Left lung (tissue), 10 donors: ENCODE measurements around the gene UBE2M. TPM values are rescaled to one million over a fixed set of nuclear protein-coding genes. Genes with fewer than 3 reads are reported as not detected.
"Not testable (repeated sequence)": the region's sequence is repeated elsewhere in the genome, so short reads cannot be mapped to it uniquely, and the experiment has no call there.

Experiments
- ATAC-seq: fragments of 200-7000 bp; cut with Tn5 transposase; one replicate; pipeline ENCODE4 v1.9.1; 2020; ENCODE audit warnings: moderate library complexity
- DNase-seq, 4 donors: peaks; one replicate each; pipeline ENCODE4 v3.0.0-alpha.2; 2013 to 2020
- H3K27ac ChIP-seq, 2 donors: fragments of 200-600 bp; sonication (generic) in 1 of 2; one replicate each; pipeline versions ENCODE4 v1.5.0 to v1.8.0; 2020 to 2021
- H3K27me3 ChIP-seq, 2 donors: fragments of 200-600 bp; sonication (generic) in 1 of 2; one replicate each; pipeline versions ENCODE4 v1.5.0 to v1.8.0; 2020 to 2021
- H3K36me3 ChIP-seq, 2 donors: fragments of 200-600 bp; sonication (generic) in 1 of 2; one replicate each; pipeline versions ENCODE4 v1.5.0 to v1.8.0; 2020 to 2021
- H3K4me1 ChIP-seq, 2 donors: fragments of 200-600 bp; one replicate each; pipeline ENCODE4 v1.8.0; 2021
- H3K4me3 ChIP-seq, 2 donors: fragments of 200-600 bp; sonication (generic) in 1 of 2; one replicate each; pipeline versions ENCODE4 v1.5.0 to v1.8.0; 2020 to 2021; ENCODE audit warnings: mild to moderate bottlenecking in 1 of 2
- H3K9me3 ChIP-seq, 2 donors: fragments of 200-600 bp; sonication (generic) in 1 of 2; one replicate each; pipeline versions ENCODE4 v1.5.0 to v1.8.0; 2020 to 2021
- CTCF ChIP-seq, 2 donors: fragments of 200-600 bp; sonication (generic) in 1 of 2; IDR thresholded peaks; one replicate each; pipeline versions ENCODE4 v1.5.0 to v1.8.0; 2021; ENCODE audit warnings: antibody characterized with exemption in 2 of 2
- intact Hi-C, 2 donors: fragments of 100-400 bp; cut with DNase I; formaldehyde crosslinking; loops; one replicate each; pipeline versions ENCODE4 v1.11.2 to v1.14.2; 2022
- polyA plus RNA-seq, 6 donors: library from polyadenylated mRNA; unstranded; fragments of 120-200 nt; gene quantifications; one replicate each; pipeline ENCODE4 v1.2.1, GENCODE V29; 2013; ENCODE audit not compliant: insufficient read length in 6 of 6
- total RNA-seq, 2 donors: library from RNA; stranded (reverse); fragmentation: NEBNext Ultra II Directional; extraction: Animal tissue kit (Norgen Biotek cat#: 25700); gene quantifications; one replicate each; pipeline ENCODE4 v1.2.1, GENCODE V29; 2021
- donor health status: DM: no; HTN: yes; CAD: no.
- donor health status: DM: no; HTN: no; CAD: no.

UBE2M gene
- total and polyA plus RNA-seq, 8 donors, result 54.9 to 85.9 (median 74.0) TPM

DNA sequence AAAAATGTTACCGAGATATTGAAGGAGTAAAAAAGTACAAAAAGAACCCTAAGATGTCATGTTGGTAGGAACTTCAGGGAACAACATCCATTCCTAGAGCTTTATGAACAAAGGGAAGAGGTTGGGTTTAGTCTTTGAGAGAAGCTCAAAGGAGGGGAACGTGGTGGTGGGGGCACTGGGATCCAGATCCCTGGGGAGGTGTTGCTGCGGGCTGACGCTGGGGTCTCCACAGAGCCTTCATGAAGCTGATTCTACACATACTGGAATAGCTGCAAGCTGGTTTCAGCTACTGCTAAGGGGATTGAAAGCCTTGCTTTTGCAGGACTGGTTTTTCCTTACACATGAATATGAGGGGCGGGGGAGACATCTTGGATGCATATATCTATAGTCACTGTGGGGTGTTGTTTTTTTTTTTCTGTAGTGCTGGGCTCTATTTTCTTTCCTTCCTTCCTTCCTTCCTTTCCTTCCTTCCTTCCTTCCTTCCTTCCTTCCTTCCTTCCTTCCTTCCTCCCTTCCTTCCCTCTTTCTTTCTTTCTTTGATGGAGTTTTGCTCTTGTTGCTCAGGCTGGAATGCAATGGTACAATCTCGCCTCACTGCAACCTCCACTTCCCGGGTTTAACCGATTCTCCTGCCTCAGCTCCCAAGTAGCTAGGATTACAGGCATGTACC, 21.2 kb upstream of the UBE2M start:
- intact Hi-C loops, result no loop called here
- DNase-seq, result no peak
- Histone ChIP-seq H3K27ac (no peak overlapping the region), H3K27me3 (no peaks in the 10 kb centered on the region), H3K36me3 (peaks cover 0 to 28% of the 10 kb centered on the region in 2 donors), H3K4me3 (no peak overlapping the region), H3K4me1 (peaks cover 0 to 26% of the 10 kb centered on the region in 2 donors), H3K9me3 (no peaks in the 10 kb centered on the region)
- no peak for TF ChIP-seq CTCF (IDR thresholded peaks at IDR 0.05)
- no peak for ATAC-seq

GRCh38 chr19:58578012-58578925, 19.9 kb upstream of the UBE2M start:
- DNase-seq, result peak in 1 of 4 donors; percentile 44

DNA sequence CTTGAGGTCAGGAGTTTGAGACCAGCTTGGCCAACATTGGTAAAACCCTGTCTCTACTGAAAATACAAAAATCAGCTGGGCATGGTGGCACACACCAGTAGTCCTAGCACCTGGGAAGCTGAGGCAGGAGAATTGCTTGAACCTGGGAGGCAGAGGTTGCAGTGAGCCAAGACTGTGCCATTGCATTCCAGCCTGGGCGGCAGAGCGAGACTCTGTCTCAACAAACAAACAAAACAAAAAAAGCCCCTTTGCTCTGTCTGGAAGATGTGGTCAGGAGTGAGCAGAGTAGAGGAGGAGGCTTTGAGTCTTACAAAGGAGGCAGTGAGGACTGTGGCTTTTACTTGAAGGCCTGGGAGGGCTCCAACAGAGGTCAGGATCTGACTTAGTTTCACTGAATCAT, 19.2 kb upstream of the UBE2M start:
- DNase-seq, H3K27ac ChIP-seq, H3K4me3 ChIP-seq, H3K9me3 ChIP-seq, ATAC-seq, intact Hi-C loops, H3K27me3 ChIP-seq: not testable (repeated sequence)
- Histone ChIP-seq H3K36me3 (peaks cover 0 to 13% of the 10 kb centered on the region in 2 donors), H3K4me1 (peaks cover 9 to 38% of the 10 kb centered on the region in 2 donors)

More at GRCh38 chr19:58578012-58578925, 19.9 kb upstream of the UBE2M start:
- H3K4me3 ChIP-seq, result no peak overlapping the region
- no peak for ATAC-seq
- TF ChIP-seq CTCF (IDR thresholded peaks at IDR 0.05), result no peak
- no peak overlapping the region for H3K27ac ChIP-seq
- peaks cover 9 to 37% of the 10 kb centered on the region in 2 donors for H3K4me1 ChIP-seq
- H3K27me3 ChIP-seq, result no peaks in the 10 kb centered on the region
- H3K9me3 ChIP-seq, result no peaks in the 10 kb centered on the region
- peaks cover 0 to 20% of the 10 kb centered on the region in 2 donors for H3K36me3 ChIP-seq
- intact Hi-C loops, result no loop called here

GRCh38 chr19:58575183-58576041, 17.0 kb upstream of the UBE2M start:
- peaks cover 9 to 43% of the 10 kb centered on the region in 2 donors for H3K4me1 ChIP-seq

More at GRCh38 chr19:58575183-58576041, 17.0 kb upstream of the UBE2M start:
- Histone ChIP-seq H3K9me3 (no peaks in the 10 kb centered on the region), H3K36me3 (peaks cover 0 to 8% of the 10 kb centered on the region in 2 donors), H3K27me3 (no peaks in the 10 kb centered on the region), H3K27ac (peak overlapping the region; percentile 89 to 99), H3K4me3 (peak overlapping the region; percentile 80 to 81)
- intact Hi-C loops, result no loop called here
- peak; percentile 92 to 96 (median 96) for DNase-seq
- TF ChIP-seq CTCF (IDR thresholded peaks at IDR 0.05), result no peak
- ATAC-seq, result peak; percentile 74
